Measurements from ENCODE around the gene LRRC73.

GRCh38 chr6:43472515-43472914 lies 37.6 kb downstream of the LRRC73 start:
- TF ChIP-seq POLR2A (IDR thresholded peaks at IDR 0.05): no peak
- no peak for TF ChIP-seq CTCF (IDR thresholded peaks at IDR 0.05)
